Retinal pigment epithelial cell (primary cell): ENCODE measurements around the gene PRKAA2.

Source experiments
- DNase-seq: peaks from one replicate; pipeline ENCODE4 v3.0.0-alpha.2; 2010; ENCODE audit warnings: low read depth
- H3K4me3 ChIP-seq: 2 replicates; pipeline ENCODE4 v1.5.1; 2011; ENCODE audit warnings: mild to moderate bottlenecking, low read length, control low read depth, moderate library complexity
- TF ChIP-seq, protein P1 (sequence below): conservative IDR thresholded peaks from 2 replicates; pipeline ENCODE4 v1.5.1; 2011; ENCODE audit warnings: low read depth, low read length, control low read depth, inconsistent platforms

PRKAA2 gene

DNA sequence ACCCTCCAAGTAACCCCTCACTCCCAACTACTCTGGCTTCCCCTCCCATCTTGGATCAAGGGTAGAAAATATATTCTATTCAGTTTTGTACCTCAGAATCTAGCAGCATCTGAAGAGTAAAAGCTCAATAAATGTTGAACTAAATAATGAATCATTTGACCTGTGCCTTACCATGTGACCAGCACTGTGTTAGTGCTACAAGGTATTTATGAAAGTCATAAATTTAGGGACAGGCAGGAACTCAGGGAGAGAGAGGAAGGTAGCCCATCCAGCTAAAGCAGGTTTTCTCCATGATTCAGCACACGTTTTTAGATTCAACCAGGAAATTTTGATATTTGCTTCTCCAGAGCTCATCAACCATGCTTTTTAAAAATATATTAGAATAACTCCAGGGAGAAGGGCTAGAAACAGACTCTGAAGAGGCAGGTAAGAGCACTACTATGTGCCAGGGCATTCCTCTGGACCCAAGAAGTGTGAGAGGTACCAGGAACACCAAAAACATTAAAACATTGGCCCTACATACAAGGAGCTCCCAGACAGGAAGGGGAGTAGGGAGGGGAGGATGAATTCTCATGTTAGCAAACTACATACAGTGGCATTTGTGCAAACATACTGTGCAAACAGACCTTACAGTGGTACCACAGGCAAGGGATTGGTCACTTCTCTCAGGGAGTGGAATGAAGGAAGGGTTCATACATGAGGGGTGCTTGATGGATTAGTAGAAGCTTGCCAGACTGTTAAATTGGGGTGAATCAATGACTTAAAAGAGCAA is 109.8 kb downstream of the PRKAA2 start:
- TF ChIP-seq, protein P1, sequence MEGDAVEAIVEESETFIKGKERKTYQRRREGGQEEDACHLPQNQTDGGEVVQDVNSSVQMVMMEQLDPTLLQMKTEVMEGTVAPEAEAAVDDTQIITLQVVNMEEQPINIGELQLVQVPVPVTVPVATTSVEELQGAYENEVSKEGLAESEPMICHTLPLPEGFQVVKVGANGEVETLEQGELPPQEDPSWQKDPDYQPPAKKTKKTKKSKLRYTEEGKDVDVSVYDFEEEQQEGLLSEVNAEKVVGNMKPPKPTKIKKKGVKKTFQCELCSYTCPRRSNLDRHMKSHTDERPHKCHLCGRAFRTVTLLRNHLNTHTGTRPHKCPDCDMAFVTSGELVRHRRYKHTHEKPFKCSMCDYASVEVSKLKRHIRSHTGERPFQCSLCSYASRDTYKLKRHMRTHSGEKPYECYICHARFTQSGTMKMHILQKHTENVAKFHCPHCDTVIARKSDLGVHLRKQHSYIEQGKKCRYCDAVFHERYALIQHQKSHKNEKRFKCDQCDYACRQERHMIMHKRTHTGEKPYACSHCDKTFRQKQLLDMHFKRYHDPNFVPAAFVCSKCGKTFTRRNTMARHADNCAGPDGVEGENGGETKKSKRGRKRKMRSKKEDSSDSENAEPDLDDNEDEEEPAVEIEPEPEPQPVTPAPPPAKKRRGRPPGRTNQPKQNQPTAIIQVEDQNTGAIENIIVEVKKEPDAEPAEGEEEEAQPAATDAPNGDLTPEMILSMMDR = no peak
- no peak overlapping the region for H3K4me3 ChIP-seq
- no peak for DNase-seq

DNA sequence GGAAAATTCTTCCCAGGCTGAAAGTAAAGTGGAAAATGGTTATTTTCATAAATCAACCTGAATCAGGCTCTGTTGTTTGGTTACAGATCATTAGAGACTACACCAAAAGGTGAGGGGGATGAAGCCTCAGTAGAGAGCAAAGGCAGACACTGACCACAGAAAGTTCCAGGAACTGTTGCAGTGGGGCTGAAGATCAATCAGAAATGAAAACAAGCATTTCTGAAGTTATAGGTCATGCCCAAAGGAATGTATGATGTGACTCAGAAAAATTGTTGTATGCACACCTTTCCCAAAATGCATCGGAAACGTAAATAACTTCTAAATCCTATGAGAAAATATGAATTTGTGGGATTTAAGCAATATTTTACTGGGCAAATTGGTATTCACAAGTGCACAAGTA is 110.8 kb downstream of the PRKAA2 start:
- DNase-seq = no peak
- TF ChIP-seq, protein P1 = no peak
- no peak overlapping the region for H3K4me3 ChIP-seq

DNA sequence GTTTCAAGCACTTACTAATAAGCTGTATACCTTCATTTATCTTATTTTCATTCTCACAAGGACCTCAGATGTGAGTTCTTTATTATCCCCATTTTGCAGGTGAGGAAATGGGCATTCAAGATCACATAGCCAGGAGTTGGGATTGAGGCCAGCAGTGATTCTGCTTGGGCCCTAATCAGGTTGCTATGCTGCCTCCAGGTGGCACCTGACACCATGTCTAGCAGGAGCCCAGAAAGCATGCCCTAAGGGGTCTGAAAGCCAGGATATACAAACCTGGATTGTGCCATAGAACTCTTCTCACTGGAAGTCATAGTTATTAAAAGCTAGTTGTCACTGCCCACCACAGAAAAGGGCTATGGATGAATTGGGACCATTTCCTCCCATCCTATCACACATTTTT is 113.0 kb downstream of the PRKAA2 start:
- DNase-seq = no peak
- TF ChIP-seq, protein P1 = peak; percentile 45
- no peak overlapping the region for H3K4me3 ChIP-seq

DNA sequence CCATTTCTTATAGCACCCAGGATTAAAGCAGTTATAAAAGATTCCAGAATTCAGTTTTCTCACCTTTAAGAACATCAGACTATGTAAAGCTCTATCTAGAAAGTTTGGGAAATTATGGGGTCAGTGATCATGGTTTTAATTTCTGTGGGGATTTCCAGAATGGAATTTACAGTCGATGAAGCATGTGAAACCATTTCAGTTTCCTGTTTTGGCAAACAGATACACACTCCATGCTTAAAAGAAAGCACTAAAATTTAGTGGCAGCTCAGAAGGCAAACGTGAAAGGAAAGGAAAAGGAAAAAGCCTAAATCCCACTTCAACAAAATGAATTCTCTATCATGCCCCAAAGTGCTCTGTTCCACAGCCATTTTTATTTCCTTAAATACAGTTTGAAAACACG is 113.7 kb downstream of the PRKAA2 start:
- H3K4me3 ChIP-seq = no peak overlapping the region
- TF ChIP-seq, protein P1 = no peak
- no peak for DNase-seq
